Fibroblast of the aortic adventitia (primary cell): Measurements from ENCODE around the gene TIMD4. TPM values are rescaled to one million over a fixed set of nuclear protein-coding genes. Genes with fewer than 3 reads are reported as not detected.

Experiments used
- total RNA-seq: library from RNA; depleted of rRNA; stranded (reverse); fragments of >200 nt; gene quantifications from 2 replicates; pipeline ENCODE4 v1.2.3, GENCODE V29; 2012; ENCODE audit warnings: low replicate concordance

TIMD4 gene
- total RNA-seq, 1 donor: not detected

Other genes starting within 250 kb of the TIMD4 start
- gene PPP1R2B, start 112.9 kb downstream of the TIMD4 start, total RNA-seq: 0.09 TPM in 1 of 2 replicates, not detected in the other
- gene HAVCR1, start 95.9 kb upstream of the TIMD4 start, total RNA-seq: not detected in 2 replicates
- 0.36 TPM in 1 of 2 replicates, not detected in the other for gene HAVCR2, start 145.8 kb upstream of the TIMD4 start, total RNA-seq
- gene MED7, start 179.6 kb upstream of the TIMD4 start, total RNA-seq: 11.1 and 15.4 TPM in 2 replicates
- gene GARIN3, start 203.0 kb upstream of the TIMD4 start, total RNA-seq: not detected in 2 replicates
- not detected in 2 replicates for gene ITK, start 217.6 kb upstream of the TIMD4 start, total RNA-seq